ENCODE measurements around the gene CALML4.
"Not testable (repeated sequence)": the region's sequence is repeated elsewhere in the genome, so short reads cannot be mapped to it uniquely, and the experiment has no call there.

The CALML4 gene

GRCh38 chr15:68208636-68209240 is 3.6 kb upstream of the CALML4 start:
- DNase-seq (ENCODE audit: low spot score) (no peak), FAIRE-seq (no peak)

GRCh38 chr15:68208136-68208535 is 3.0 kb upstream of the CALML4 start:
- FAIRE-seq (no peak), DNase-seq (ENCODE audit: low spot score) (no peak)

- no peak for DNase-seq (ENCODE audit: low spot score)
- no peak for FAIRE-seq
Observed at GRCh38 chr15:68207176-68207935, 2.2 kb upstream of the CALML4 start.

- FAIRE-seq, result no peak
- DNase-seq (ENCODE audit: low spot score), result no peak
Observed at GRCh38 chr15:68206711-68207151, 1.6 kb upstream of the CALML4 start.

- DNase-seq (ENCODE audit: low spot score) (no peak), FAIRE-seq (no peak)
Observed at GRCh38 chr15:68205954-68206539, 915 bp upstream of the CALML4 start.

GRCh38 chr15:68205558-68205944 is 419 bp upstream of the CALML4 start:
- FAIRE-seq (no peak), DNase-seq (ENCODE audit: low spot score) (no peak)

GRCh38 chr15:68204361-68204760 is 771 bp downstream of the CALML4 start:
- DNase-seq (ENCODE audit: low spot score) (no peak), FAIRE-seq (no peak)

- FAIRE-seq (no peak), DNase-seq (ENCODE audit: low spot score) (no peak)
Observed at GRCh38 chr15:68203956-68204355, 1.2 kb downstream of the CALML4 start.

- no peak for DNase-seq (ENCODE audit: low spot score)
- FAIRE-seq, result no peak
Observed at GRCh38 chr15:68203486-68203885, 1.6 kb downstream of the CALML4 start.

- not testable (repeated sequence) for DNase-seq (ENCODE audit: low spot score); FAIRE-seq
Observed at GRCh38 chr15:68202994-68203393, 2.1 kb downstream of the CALML4 start.

- FAIRE-seq, result no peak
- no peak for DNase-seq (ENCODE audit: low spot score)
Observed at GRCh38 chr15:68201879-68202261, 3.3 kb downstream of the CALML4 start.

- DNase-seq (ENCODE audit: low spot score) (no peak), FAIRE-seq (no peak)
Observed at GRCh38 chr15:68201153-68201878, 3.8 kb downstream of the CALML4 start.

GRCh38 chr15:68200016-68200861 is 4.9 kb downstream of the CALML4 start:
- no peak for FAIRE-seq
- DNase-seq (ENCODE audit: low spot score), result no peak

GRCh38 chr15:68199340-68199739 is 5.8 kb downstream of the CALML4 start:
- DNase-seq (ENCODE audit: low spot score) (no peak), FAIRE-seq (no peak)

GRCh38 chr15:68197661-68198437 is 7.3 kb downstream of the CALML4 start:
- DNase-seq (ENCODE audit: low spot score), result no peak
- no peak for FAIRE-seq

- FAIRE-seq (no peak), DNase-seq (ENCODE audit: low spot score) (no peak)
Observed at GRCh38 chr15:68197170-68197492, 8.0 kb downstream of the CALML4 start.

GRCh38 chr15:68196445-68197169 is 8.5 kb downstream of the CALML4 start:
- DNase-seq (ENCODE audit: low spot score) (no peak), FAIRE-seq (no peak)

- no peak for DNase-seq (ENCODE audit: low spot score)
- FAIRE-seq, result no peak
Observed at GRCh38 chr15:68195336-68196112, 9.6 kb downstream of the CALML4 start.
